ENCODE measurements around the gene FUT8. TPM values are rescaled to one million over a fixed set of nuclear protein-coding genes. Genes with fewer than 3 reads are reported as not detected.
"Not testable (repeated sequence)": the region's sequence is repeated elsewhere in the genome, so short reads cannot be mapped to it uniquely, and the experiment has no call there.

The FUT8 gene
- polyA plus RNA-seq, 1 of the 3 experiments (the other 2 are of a cell fraction): 31.7 TPM

GRCh38 chr14:65425885-65426284 is 13.4 kb downstream of the FUT8 start:
- peaks cover 94% of the 10 kb centered on the region for H3K79me2 ChIP-seq (ENCODE audit: insufficient read depth)
- WGBS (ENCODE audit: low lambda C conversion rate): 89% methylated on average over 6 of the region's 6 CpGs
- H3K27me3 ChIP-seq (ENCODE audit: insufficient read depth): no peaks in the 10 kb centered on the region
- no peak overlapping the region for H3K4me3 ChIP-seq (ENCODE audit: low read depth in 2 of 2, low read length in 1 of 2)
- TF ChIP-seq MEF2A (IDR thresholded peaks at IDR 0.05; ENCODE audit: borderline replicate concordance, low read depth) (no peak), SIN3A (IDR thresholded peaks at IDR 0.05; ENCODE audit: borderline replicate concordance, low read depth, low read length) (no peak), MXI1 (IDR thresholded peaks at IDR 0.05; ENCODE audit: low read depth, low read length) (no peak), POLR2AphosphoS5 (IDR thresholded peaks at IDR 0.05; ENCODE audit: low read depth, low read length) (no peak), TAF1 (IDR thresholded peaks at IDR 0.05; ENCODE audit: borderline replicate concordance, low read depth, low read length) (no peak), GABPA (IDR thresholded peaks at IDR 0.05; ENCODE audit: low read depth) (no peak), RFX5 (IDR thresholded peaks at IDR 0.05; ENCODE audit: low read length) (no peak), MAX (IDR thresholded peaks at IDR 0.05; ENCODE audit: low read depth) (no peak), EZH2phosphoT487 (IDR thresholded peaks at IDR 0.05; ENCODE audit: borderline replicate concordance, low read depth) (no peak), JUND (IDR thresholded peaks at IDR 0.05) (no peak), NFIC (IDR thresholded peaks at IDR 0.05; ENCODE audit: borderline replicate concordance) (no peak)
- no peaks in the 10 kb centered on the region for H3K9me2 ChIP-seq
- no peak for DNase-seq
- no peak overlapping the region for H3K27ac ChIP-seq (ENCODE audit: low read depth in 2 of 2, low read length in 1 of 2)
- H3K9ac ChIP-seq: no peak overlapping the region
- H3K4me2 ChIP-seq: no peak overlapping the region
- no peak overlapping the region for H2AFZ ChIP-seq (ENCODE audit: low read depth)
- ChIA-PET POLR2A (no interaction called here), CTCF (interaction anchor here (1.2 kb wide), 1 partner anchor 12 kb away, joined by 3 read pairs; no protein-coding TSS in a partner anchor)
- no peaks in the 10 kb centered on the region for H3K36me3 ChIP-seq (replicated peaks in 1 of 2; ENCODE audit: control insufficient read depth in 1 of 2, insufficient read depth in 2 of 2, low read length in 1 of 2)
- H3F3A ChIP-seq (replicated peaks; ENCODE audit: insufficient read depth): peaks cover 12% of the 10 kb centered on the region
- H3K9me3 ChIP-seq: no peaks in the 10 kb centered on the region
- peaks cover 0 to 9% of the 10 kb centered on the region in 2 experiments; a peak in 2 of 4 replicates for H3K4me1 ChIP-seq (ENCODE audit: control insufficient read depth in 1 of 2, insufficient read depth in 2 of 2, low read depth in 1 of 2, low read length in 1 of 2)
- H4K20me1 ChIP-seq (ENCODE audit: insufficient read depth): no peaks in the 10 kb centered on the region

- H4K20me1 ChIP-seq (ENCODE audit: insufficient read depth); H3K4me2 ChIP-seq; H3K27ac ChIP-seq (ENCODE audit: low read depth in 2 of 2, low read length in 1 of 2); H3K9me3 ChIP-seq; H3K4me3 ChIP-seq (ENCODE audit: low read depth in 2 of 2, low read length in 1 of 2); H3K9ac ChIP-seq; H3K36me3 ChIP-seq (replicated peaks in 1 of 2; ENCODE audit: control insufficient read depth in 1 of 2, insufficient read depth in 2 of 2, low read length in 1 of 2); DNase-seq; H3F3A ChIP-seq (replicated peaks; ENCODE audit: insufficient read depth); H3K4me1 ChIP-seq (ENCODE audit: control insufficient read depth in 1 of 2, insufficient read depth in 2 of 2, low read depth in 1 of 2, low read length in 1 of 2); H2AFZ ChIP-seq (ENCODE audit: low read depth); POLR2A ChIA-PET; H3K9me2 ChIP-seq; H3K27me3 ChIP-seq (ENCODE audit: insufficient read depth): not testable (repeated sequence)
- WGBS (ENCODE audit: low lambda C conversion rate): 95% methylated on average over 12 of the region's 12 CpGs
- H3K79me2 ChIP-seq (ENCODE audit: insufficient read depth): peaks cover 98% of the 10 kb centered on the region
- CTCF ChIA-PET: interaction anchor here (1.8 kb wide), 1 partner anchor 12 kb away, joined by 7 read pairs; no protein-coding TSS in a partner anchor
Observed at GRCh38 chr14:65426902-65427301, 14.4 kb downstream of the FUT8 start.

DNA sequence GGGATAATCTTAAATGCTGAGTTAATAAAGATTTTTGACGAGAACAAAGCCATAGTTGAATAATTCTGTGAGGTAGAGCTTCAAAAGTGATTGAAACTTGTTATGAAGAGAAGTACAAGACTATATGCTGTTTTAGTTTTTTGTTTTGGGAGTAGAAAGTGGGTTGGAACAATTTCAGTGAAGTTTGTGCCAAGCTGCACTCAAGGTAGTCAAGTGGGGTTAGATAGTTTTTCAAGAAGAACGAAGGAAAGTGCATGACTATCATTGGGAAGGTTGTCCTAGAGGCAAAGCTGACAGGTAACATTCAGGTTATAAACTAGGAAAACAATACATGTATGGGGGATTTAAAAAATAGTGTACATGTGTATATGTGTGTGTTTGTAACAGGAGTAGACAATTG is 16.2 kb downstream of the FUT8 start:
- Histone ChIP-seq H3K4me2 (no peak overlapping the region), H3K4me1 (ENCODE audit: control insufficient read depth in 1 of 2, insufficient read depth in 2 of 2, low read depth in 1 of 2, low read length in 1 of 2) (no peaks in the 10 kb centered on the region; a peak in 1 of 4 replicates), H3F3A (replicated peaks; ENCODE audit: insufficient read depth) (no peaks in the 10 kb centered on the region), H4K20me1 (ENCODE audit: insufficient read depth) (no peaks in the 10 kb centered on the region), H3K9ac (no peak overlapping the region), H3K36me3 (replicated peaks in 1 of 2; ENCODE audit: control insufficient read depth in 1 of 2, insufficient read depth in 2 of 2, low read length in 1 of 2) (no peaks in the 10 kb centered on the region), H3K79me2 (ENCODE audit: insufficient read depth) (peaks cover 97% of the 10 kb centered on the region), H3K27me3 (ENCODE audit: insufficient read depth) (no peaks in the 10 kb centered on the region), H3K27ac (ENCODE audit: low read depth in 2 of 2, low read length in 1 of 2) (no peak overlapping the region), H3K4me3 (ENCODE audit: low read depth in 2 of 2, low read length in 1 of 2) (no peak overlapping the region), H3K9me2 (no peaks in the 10 kb centered on the region), H2AFZ (ENCODE audit: low read depth) (no peak overlapping the region), H3K9me3 (no peaks in the 10 kb centered on the region)
- ChIA-PET POLR2A (no interaction called here), CTCF (interaction anchor here (0.7 to 1.6 kb wide), 3 partner anchors 17 to 396 kb away, joined by 3 to 4 read pairs (median 3); partner anchors contain the start of gene FUT8)
- WGBS (ENCODE audit: low lambda C conversion rate): 96% methylated on average over 2 of the region's 2 CpGs
- DNase-seq: no peak
- no peak for TF ChIP-seq SMC3 (IDR thresholded peaks at IDR 0.05; ENCODE audit: low read depth, low read length)
- TF ChIP-seq, protein P1, sequence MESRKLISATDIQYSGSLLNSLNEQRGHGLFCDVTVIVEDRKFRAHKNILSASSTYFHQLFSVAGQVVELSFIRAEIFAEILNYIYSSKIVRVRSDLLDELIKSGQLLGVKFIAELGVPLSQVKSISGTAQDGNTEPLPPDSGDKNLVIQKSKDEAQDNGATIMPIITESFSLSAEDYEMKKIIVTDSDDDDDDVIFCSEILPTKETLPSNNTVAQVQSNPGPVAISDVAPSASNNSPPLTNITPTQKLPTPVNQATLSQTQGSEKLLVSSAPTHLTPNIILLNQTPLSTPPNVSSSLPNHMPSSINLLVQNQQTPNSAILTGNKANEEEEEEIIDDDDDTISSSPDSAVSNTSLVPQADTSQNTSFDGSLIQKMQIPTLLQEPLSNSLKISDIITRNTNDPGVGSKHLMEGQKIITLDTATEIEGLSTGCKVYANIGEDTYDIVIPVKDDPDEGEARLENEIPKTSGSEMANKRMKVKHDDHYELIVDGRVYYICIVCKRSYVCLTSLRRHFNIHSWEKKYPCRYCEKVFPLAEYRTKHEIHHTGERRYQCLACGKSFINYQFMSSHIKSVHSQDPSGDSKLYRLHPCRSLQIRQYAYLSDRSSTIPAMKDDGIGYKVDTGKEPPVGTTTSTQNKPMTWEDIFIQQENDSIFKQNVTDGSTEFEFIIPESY (IDR thresholded peaks at IDR 0.05; ENCODE audit: borderline replicate concordance, low read depth): no peak
- no peak for TF ChIP-seq IRF3 (IDR thresholded peaks at IDR 0.05; ENCODE audit: low read depth, low read length)
- TF ChIP-seq GATA2 (CRISPR knock-in tag; IDR thresholded peaks at IDR 0.05): no peak
- no peak for TF ChIP-seq ELF1 (IDR thresholded peaks at IDR 0.05)
- no peak for TF ChIP-seq RAD21 (IDR thresholded peaks at IDR 0.05; ENCODE audit: low read length)
- TF ChIP-seq USF2 (IDR thresholded peaks at IDR 0.05; ENCODE audit: borderline replicate concordance, low read depth, low read length): no peak
- TF ChIP-seq TEAD4 (IDR thresholded peaks at IDR 0.05; ENCODE audit: borderline replicate concordance, insufficient read depth): no peak
- no peak for TF ChIP-seq FOSL2 (IDR thresholded peaks at IDR 0.05; ENCODE audit: borderline replicate concordance, low read depth)
- TF ChIP-seq RCOR1 (IDR thresholded peaks at IDR 0.05; ENCODE audit: low read length): no peak
